SU-DHL-6 (cell line): ENCODE measurements around the gene ACOX2.

ENCODE experiments used
- CTCF ChIP-seq: fragments of 200-600 bp; sonication (generic); IDR thresholded peaks from one replicate; pipeline ENCODE4 v1.5.1; 2017; ENCODE audit warnings: antibody characterized with exemption, mild to moderate bottlenecking, low read length, moderate library complexity; ENCODE audit not compliant: insufficient read depth, poor library complexity, severe bottlenecking
- EZH2phosphoT487 ChIP-seq: fragments of 200-600 bp; sonication (generic), shearing (Covaris generic); conservative IDR thresholded peaks from 2 replicates; pipeline ENCODE4 v1.6.1; 2018; ENCODE audit warnings: mild to moderate bottlenecking, antibody characterized with exemption, low read length, moderate library complexity, mixed read lengths

- TF ChIP-seq CTCF (no peak), EZH2phosphoT487 (no peak)
These were observed 58.2 kb downstream of the ACOX2 start for GRCh38 chr3:58478781-58479180.
